GM18861 (cell line): Measurements from ENCODE around the gene RSPH6A.
"Not testable (repeated sequence)": the region's sequence is repeated elsewhere in the genome, so short reads cannot be mapped to it uniquely, and the experiment has no call there.

Experiments used
- ATAC-seq: cut with Tn5 transposase; IDR thresholded peaks from one replicate; pipeline ENCODE4 v1.9.1; 2021; ENCODE audit not compliant: unreplicated experiment

Gene RSPH6A

DNA sequence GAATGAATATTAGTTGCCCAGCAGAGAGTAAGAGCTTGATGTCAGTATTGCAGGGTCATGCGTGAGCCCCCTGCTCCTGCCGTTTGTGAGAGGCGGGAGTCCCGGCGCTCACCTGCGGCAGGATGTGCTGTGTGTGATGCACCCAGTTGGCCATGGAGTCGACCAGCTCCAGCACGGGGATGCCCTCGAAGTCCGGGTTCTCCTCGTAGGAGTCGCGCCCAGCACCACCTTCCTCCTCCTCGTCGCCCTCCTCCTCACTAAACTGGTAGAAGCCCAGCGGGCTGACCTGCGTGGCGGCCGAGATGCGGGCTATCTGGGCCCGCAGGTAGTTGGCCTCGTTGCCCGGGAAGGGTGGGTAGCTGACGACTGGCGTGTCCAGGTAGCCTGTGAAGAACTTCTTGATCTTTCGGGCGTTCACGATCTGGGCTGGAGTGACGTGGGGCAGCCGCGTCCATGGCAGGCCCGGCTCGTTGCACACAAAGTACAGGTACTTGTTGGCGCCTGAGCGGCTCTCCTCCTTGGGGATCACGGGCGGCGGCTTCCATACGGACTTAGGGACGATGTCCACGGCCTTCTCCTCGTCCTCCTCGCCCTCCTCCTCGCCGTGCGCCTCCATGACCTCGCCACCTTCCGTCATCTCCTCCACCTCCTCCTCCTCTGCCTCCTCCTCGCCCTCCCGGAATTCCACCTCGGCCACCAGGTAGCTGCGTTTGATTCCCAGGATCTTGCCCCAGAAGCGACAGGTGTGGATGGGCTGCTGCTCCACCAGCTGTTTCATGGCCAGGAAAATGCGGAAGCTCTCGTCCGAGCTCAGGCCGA, 10.8 kb downstream of the RSPH6A start:
- no peak for ATAC-seq

DNA sequence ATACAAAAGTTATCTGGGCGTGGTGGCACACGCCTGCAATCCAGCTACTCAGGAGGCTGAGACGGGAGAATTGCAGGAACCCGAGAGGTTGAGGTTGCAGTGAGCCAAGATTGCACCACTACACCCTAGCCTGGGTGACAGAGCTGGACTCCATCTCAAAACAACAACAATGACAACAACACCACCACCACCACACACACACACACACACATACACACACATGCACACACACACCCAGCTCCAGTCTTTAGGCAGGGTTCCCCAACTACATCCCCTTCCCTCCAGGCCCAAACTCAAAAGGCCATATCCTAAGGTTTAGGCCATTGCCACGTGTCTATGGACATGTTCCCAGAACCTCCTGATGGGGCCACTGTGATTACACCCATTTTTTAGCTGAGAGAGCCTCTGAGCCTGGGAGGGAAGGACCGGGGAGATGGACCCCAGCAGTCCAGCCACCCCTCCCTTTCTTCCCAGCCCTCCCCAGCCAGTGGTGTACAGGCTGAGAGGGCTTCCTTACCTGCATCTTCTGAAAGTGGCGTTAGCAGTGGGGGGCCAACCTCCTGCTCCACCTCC, 13.4 kb downstream of the RSPH6A start:
- no peak for ATAC-seq

DNA sequence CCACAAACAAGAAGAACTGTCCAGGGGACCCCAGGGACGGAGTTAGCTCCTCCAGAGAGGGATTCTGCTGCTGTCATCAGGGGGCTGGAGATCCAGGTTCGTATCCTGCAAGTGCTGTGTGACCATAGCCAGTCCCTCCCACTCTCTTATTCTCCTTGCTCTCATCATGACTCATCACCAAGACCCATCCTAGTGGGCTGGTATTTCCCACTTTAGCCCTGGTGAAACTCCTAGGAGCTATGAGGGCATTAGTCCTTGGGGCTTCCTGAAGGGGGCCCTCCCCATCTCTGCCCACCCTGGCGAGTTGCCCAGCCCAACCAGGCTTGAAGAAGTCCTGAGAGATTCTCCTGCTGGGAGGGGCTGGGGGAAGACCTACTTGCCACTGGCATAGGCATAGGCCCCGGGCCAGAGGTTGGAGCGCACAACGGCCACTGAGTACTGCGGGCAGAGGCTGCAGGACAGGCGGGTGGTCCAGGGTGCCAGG, 15.0 kb downstream of the RSPH6A start:
- no peak for ATAC-seq

DNA sequence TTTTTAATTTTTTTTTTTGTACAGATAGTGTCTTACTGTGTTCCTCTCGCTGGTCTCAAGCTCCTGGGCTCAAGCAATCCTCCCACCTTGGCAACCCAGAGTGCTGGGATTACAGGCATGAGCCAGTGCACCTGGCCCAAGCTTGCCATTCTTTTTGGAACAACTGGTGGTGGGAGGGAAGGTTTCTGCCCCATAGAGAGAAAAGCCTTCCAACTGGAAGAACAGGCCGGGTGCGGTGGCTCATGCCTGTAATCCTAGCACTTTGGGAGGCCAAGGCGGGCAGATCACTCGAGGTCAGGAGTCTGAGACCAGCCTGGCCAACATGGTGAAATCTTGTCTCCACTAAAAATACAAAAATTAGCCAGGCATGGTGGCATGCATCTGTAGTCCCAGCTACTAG, 15.6 kb downstream of the RSPH6A start:
- not testable (repeated sequence) for ATAC-seq

DNA sequence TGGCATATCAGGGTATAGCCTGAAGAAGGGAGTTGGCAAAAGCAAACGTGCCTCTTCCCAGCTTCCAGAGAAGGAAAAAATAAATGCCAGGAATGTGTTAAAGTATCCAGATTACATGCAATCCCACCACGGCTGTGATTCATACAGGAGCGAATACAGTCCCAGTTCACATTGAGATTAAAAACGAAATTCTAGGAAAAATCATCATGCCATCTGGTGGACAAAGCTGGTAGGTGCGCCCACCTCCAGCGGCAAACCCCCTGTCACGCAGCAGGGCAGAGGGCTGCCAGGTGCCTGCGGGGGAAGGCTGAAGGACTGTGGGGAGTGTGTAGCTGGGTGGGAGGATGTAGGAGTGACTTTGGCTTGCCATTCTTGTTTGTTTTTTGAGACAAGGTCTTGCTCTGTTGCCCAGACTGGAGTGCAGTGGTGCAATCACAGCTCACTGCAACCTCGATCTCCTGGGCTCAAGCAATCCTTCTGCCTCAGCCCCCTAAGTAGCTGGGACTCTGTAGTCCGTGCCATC, 16.1 kb downstream of the RSPH6A start:
- no peak for ATAC-seq

DNA sequence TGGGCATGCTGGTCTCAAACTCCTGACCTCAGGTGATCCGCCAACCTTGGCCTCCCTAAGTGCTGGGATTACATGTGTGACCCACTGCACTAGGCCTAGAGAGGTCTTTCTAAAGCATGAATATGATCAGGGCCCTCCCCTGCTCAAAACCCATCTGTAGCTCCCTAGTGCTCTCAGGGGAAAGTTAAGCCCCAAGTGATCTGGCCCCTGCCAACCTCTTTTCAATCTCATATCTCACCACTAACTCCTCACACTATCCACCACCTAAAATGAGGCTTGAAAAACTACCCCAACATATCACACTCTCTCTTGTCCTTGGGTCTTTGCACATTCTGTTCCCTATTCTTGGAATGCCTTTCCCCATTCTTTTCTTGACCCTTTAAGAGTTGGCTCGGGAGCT, 20.5 kb downstream of the RSPH6A start:
- no peak for ATAC-seq

DNA sequence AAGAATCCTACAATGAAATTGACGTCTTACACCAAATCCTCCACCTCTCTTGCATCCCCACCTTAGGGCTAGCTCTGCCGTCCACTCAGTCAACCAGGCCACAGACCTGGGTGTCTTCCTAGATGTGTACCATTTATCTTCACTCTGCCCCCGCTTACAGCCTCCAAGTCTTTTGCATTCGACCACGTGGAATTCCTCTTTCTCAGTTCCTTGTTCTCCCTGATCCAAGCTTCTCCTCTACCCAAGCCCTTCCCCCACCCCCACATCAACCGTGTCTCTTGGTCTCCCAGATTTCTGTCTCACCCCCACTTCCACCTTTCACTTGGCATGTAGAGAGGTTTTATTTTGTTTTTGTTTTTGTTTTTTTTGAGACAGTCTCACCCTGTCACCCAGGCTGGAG, 21.2 kb downstream of the RSPH6A start:
- no peak for ATAC-seq

DNA sequence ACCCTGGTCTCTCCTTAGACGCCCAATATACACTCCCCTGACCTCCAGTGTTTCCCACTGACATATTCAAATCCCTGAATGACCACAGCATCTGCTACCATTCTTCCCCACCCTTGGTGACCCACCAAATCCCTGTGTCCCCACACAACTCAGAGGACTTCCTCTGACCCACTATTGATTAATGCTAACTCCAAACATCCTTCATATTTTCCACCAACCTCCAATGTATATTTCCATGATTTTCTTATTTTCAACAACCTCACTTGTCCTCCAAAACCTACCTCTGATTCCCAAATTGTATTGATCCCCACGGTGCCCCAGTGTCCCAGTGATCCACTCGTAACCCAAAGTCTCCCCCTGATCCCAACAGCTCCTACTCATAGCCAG, 21.9 kb downstream of the RSPH6A start:
- ATAC-seq = no peak

DNA sequence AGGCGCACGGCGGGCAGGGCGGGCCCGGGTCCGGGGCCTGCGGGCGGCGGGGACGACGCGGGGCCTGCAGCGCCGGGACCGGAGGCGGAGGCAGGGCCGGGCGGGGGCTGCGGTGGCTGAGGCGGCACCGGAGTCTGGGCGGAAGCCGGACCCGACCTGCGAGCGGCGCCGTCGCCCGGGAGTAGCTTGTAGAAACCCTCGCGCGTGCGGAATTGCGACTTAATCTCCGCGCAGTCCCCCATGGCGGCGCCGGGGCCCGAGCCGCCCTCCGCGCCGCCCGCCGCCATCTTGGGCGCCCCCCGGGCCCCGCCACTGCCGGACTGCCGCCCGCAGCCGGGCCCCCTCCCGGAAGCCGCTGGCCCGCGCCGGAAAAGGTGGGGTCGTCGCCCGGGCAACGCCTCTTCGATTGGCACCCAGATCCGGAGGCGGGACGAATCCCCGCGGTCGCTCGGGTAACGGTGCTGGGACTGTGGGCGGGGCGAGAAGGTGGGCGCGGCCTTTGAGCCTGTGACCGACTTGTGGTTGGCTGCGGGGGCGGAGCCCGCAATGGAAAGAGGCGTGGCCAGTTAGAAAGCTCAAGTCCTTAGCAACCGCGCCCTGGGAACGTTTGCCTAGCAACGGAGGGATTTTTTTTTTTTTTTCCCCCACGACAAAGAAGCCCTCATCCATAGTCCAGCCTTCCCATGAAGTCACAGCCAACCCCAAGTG, 22.5 kb downstream of the RSPH6A start, which contains the start of gene DMWD:
TSS of gene DMWD (minus strand) at position 376 of the 708 bp plus-strand sequence. CDS start at position 287, 89 bp downstream.
- ATAC-seq = peak; percentile 81

DNA sequence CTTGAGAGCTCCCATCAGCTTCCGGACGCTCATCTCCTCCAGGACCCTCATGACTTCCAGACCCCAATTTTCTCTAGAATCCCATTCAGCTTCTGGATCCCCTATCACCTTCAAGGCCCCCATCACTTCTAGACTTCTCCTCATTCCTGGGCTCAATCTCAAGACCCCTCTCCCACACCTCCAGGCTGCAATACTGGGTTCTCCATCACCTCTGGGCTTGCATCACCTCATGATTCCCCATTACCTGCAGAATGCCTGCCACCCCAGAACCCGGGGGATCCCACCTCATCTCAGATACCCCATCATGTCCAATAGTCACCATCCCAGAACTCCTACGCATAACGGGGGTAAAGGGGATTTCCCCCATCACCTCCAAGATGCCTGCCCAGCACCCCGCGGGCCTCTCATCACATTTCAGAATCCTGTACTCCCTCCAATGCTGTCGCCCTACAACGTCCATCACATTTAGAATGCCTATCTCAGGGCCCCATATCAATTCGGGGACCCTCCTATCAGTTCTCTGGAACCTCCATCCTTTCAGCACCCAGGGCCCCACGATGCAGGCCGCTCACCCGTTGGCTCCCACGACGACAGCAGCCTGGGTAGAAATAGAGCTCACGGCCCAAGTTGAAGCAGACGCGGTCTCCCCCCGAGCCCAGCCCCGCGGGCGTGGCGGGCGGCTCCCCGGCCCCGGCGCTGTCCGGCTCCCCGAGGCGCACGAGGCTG, 23.2 kb downstream of the RSPH6A start:
- no peak for ATAC-seq

DNA sequence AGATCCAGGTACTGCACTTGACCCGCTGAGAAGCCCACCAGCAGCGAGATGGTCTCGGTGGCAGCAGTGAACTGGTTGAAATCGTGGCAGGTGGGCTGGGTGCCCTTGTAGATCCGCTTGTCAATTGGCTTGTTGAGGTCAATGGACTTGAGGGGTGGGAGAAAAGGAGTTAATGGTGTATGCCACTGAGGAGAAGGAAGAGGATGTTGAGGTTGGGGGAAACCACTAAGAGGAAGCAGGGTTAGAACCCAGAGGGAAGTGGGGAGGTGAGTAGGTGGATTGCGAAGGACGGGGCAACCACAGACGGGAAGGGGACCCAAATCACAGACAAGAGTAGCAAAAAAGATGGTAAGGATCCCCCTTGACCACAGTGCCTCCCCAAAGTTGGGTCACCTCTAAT, 24.2 kb downstream of the RSPH6A start:
- no peak for ATAC-seq

DNA sequence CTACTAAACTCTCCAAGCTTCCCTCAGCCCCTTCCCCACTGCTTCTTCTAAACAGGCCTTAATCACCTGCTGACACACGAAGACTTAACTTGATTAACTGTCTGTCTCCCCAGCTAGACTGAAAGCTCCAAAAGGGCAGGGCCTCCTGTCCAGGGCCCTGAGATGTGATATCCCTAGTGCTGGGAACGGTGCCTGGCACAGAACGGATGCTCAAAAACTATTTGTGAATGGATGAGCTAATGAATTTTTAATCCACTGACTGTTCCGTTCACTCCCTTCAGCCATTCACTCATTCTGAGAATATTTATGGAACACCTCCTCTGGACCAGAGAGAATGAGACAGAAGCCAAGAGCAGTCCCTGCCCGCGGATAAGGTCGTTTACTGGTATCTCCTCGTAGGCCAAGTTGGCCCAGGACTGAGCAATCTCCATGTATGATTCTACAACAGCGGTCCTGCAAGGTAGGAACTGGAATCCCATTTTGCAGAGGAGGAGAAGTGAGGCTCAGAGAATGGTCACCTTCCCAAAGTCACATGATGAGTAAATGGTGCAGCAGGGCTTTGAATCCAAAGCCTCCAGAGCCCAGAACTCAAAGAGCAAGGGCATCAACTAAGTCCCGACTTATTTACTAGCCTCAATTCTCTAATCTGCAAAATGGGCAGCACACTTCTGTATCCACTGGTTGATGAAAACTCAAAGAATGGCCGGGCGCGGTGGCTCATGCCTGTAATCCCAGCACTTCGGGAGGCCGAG, 25.9 kb downstream of the RSPH6A start:
- no peak for ATAC-seq

DNA sequence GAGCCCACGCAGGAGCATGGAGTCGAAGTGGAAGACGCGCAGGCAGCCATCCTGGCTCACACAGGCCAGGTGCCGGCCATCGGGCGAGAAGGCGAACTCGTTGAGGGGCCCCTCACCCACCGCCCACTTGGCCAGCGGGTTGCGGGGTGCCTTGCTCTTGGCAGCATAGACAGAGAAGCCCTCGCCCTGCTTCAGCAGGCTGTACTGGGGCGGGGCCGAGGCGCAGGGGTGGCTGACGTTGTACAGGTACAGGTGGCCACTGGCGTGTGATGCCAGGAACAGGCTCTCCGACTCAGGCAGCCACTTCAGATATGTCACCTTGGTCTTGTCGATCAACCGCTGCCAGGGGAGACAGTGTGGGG, 28.6 kb downstream of the RSPH6A start:
- ATAC-seq = no peak

DNA sequence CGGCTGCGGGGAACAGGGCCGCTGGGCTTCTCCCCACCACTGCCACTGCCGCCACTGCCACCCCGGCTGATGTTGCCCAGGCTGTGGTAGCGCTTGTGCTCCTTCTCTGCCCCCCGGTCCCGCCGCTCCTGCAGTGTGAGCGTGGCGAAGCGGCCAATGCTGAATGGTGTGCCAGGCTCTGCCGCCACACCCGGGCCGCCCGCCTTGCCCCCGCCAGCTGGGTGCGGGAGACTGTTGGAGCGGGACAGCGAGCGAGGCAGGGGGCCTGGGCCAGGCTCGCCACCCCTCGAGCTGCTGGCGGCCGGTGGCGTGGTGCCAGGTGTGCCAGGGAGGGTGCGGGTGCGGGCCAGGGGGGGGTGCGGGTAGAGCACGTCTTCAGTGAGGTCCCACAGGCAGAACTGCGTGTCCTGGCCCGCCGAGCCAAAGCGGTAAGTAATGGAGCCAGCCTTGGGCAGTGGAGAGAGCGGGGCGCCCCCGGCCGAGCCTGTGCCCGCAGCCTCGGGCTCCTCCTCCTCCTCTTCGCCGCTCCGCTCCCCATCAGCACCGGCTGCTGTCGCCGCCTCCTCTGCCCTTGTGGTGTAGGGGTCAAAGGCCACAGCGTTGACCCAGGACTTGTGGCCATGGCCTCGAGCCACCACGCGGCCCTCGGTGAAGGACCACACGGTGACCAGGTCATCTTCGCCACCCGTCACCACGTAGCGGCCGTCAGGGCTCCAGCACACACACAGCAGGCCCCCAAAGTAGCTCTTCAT, 29.2 kb downstream of the RSPH6A start:
- ATAC-seq = no peak

DNA sequence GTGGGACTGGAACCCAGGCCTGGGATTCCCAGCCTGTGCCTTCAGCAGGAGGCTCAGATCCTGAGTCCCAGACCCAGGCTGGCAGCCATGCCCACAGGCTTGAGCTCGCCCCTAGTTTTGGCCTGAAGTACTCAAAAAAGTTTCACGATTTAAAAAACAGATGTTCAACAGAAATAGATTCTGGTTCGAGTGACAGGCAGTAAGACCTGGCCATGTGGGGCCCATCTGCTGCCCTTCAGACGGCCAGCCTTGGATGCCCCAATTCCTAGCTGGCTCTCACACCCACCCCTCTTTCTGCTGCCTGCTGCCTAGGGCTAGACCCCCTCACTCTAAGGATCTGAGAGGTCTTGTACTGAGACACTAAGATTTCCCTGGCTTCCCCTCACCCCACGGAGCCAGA, 30.0 kb downstream of the RSPH6A start:
- no peak for ATAC-seq

DNA sequence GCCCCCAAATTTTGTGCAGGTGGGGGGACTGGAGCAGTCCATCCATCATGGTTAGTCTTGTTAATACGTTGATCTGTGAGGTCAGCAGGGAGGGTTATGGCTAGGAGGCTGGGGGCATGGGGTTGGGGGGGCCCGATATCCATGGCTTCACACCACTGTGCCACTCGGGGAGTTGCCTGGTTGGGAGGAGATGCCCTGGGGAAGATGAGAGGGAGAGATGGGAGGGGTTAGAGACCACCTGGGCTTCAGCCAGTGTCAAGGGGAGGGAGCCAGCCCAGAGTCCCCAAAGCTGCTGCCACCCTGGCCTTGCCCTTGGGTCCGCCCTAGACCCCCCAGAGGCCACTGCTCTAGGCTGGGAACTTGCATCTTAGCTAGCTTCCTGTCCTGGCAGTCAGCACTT, 31.0 kb downstream of the RSPH6A start:
- no peak for ATAC-seq

DNA sequence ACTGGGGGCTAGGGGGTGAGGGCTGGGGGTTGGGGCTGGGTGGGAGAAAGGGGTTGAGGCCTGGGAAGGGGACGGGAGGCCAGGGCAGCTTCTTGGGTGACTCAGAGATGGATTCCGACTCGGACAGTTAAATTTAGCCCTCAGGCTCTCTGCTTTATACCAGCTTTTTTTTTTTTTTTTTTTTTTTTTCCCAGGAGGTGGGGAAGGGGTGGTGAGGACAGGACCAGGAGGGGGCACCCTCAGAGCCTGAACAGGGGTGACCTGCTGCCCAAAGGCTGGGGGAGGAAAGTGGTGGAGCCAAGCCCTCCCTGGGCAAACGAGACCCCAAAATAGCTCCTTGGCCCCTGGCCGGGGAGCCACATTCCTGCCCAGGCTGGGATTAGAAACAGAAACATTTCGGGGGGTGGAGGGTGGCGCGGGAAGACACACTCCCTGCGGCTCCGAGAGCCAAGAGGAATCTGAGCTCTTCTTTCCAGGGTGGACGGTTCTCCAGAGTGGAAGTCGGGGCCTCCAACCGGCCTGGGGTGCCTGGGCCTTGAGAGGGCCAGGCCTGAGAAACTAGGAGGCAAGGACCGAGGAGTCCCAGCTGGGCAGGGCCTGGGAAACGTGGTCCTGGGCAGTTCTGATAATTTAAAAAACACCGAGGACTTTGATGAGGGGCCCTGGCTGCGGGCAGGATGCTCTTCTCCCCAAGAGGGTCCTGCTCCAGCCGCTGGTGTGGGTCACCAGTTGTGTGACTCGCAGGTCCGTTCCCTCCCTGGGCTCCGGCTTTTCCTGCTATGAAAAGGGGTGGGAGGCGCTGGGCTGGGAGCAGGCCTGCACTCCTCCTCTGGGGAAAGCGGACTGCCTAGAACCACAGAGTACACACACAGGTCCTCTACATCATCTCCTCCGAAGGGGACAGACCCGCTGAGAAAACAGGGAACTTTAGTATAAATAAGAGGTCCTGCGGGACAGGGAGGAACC, 32.0 kb downstream of the RSPH6A start:
- no peak for ATAC-seq

DNA sequence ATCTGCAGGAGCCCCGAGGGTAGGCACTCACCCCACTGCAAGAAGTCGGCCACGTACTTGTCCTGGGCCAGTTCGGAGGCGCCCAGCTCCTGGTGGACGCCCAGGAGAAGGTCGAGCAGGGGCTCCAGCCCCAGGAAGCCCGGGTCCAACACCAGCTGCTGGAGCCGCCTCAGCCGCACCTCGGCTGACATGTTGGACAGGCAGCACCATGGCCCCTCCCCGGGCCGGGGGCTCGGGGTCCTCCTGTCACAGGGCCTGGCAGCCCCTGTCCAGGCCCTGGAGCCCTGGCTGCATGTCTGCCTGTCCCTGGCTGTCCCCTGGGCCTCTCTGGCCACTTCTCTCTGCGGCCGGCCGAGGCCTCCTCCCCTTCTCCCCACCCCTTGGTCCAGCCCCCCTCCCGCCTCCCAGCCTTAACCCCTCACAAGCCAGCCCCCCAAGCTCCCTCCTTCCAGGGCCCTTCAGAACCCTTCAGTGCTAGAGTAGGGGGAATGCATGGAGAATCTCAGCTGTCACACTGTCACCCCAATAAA, 32.9 kb downstream of the RSPH6A start, which contains the start of gene DMPK:
TSS of gene DMPK (minus strand) at position 329 of the 530 bp plus-strand sequence. CDS start at position 191, 138 bp downstream.
- ATAC-seq = no peak
